ENCODE measurements around the gene PAQR4.

DNA sequence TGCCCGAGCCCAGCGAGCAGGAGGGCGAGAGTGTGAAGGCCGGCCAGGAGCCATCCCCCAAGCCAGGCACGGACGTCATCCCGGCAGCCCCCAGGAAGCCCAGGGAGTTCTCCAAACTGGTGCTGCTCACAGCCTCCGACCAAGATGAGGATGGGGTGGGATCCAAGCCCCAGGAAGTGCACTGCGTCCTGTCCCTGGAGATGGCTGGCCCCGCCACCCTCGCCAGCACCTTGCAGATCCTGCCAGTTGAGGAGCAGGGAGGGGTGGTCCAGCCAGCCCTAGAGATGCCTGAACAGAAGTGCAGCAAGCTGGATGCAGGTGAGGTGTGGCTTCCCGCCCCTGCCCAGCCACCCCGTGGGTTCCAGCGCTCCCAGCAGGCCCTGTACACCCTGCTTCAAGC, 39.5 kb upstream of the PAQR4 start:
- TF ChIP-seq SMARCC2 (IDR thresholded peaks at IDR 0.05) (no peak), GABPA (IDR thresholded peaks at IDR 0.05; ENCODE audit: low read depth, low read length) (no peak), GABPA (CRISPR knock-in tag; IDR thresholded peaks at IDR 0.05; ENCODE audit: low read depth) (no peak)
